Measurements from ENCODE around the gene CSNK1E.

Gene CSNK1E

GRCh38 chr22:38314933-38315822 is 2.1 kb downstream of the CSNK1E start:
- peak overlapping the region; percentile 74 to 94 (median 82) for H3K4me3 ChIP-seq (ENCODE audit: low read depth in 1 of 5, low read length in 5 of 5)
- H3K36me3 ChIP-seq (ENCODE audit: control insufficient read depth in 5 of 5, insufficient read depth in 5 of 5, low read length in 5 of 5): peaks cover 0 to 18% (median 16%) of the 10 kb centered on the region in 5 donors
- H3K27me3 ChIP-seq (ENCODE audit: control insufficient read depth in 5 of 5, insufficient read depth in 4 of 5, low read length in 5 of 5): no peaks in the 10 kb centered on the region
- peaks cover 33 to 77% (median 74%) of the 10 kb centered on the region in 5 donors for H3K4me1 ChIP-seq (ENCODE audit: control insufficient read depth in 5 of 5, insufficient read depth in 5 of 5, low read length in 5 of 5)
- H3K27ac ChIP-seq (ENCODE audit: low read depth, low read length): peak overlapping the region; percentile 95
- peak overlapping the region; percentile 89 to 96 (median 92) for H3K9ac ChIP-seq (ENCODE audit: low read length in 5 of 5)
- no peaks in the 10 kb centered on the region for H3K9me3 ChIP-seq (ENCODE audit: control insufficient read depth in 5 of 5, low read length in 5 of 5)

GRCh38 chr22:38314051-38314932 is 2.9 kb downstream of the CSNK1E start:
- H3K4me3 ChIP-seq (ENCODE audit: low read depth in 1 of 5, low read length in 5 of 5): peak overlapping the region; percentile 74 to 94 (median 82)
- peak overlapping the region; percentile 89 to 96 (median 92) for H3K9ac ChIP-seq (ENCODE audit: low read length in 5 of 5)
- no peaks in the 10 kb centered on the region for H3K9me3 ChIP-seq (ENCODE audit: control insufficient read depth in 5 of 5, low read length in 5 of 5)
- peak overlapping the region; percentile 95 for H3K27ac ChIP-seq (ENCODE audit: low read depth, low read length)
- H3K27me3 ChIP-seq (ENCODE audit: control insufficient read depth in 5 of 5, insufficient read depth in 4 of 5, low read length in 5 of 5): no peaks in the 10 kb centered on the region
- H3K36me3 ChIP-seq (ENCODE audit: control insufficient read depth in 5 of 5, insufficient read depth in 5 of 5, low read length in 5 of 5): peaks cover 0 to 24% (median 18%) of the 10 kb centered on the region in 5 donors
- peaks cover 36 to 85% (median 83%) of the 10 kb centered on the region in 5 donors for H3K4me1 ChIP-seq (ENCODE audit: control insufficient read depth in 5 of 5, insufficient read depth in 5 of 5, low read length in 5 of 5)

- Histone ChIP-seq H3K27me3 (ENCODE audit: control insufficient read depth in 5 of 5, insufficient read depth in 4 of 5, low read length in 5 of 5) (no peaks in the 10 kb centered on the region), H3K9ac (ENCODE audit: low read length in 5 of 5) (peak overlapping the region in 2 of 5 donors; percentile 25 to 96), H3K4me3 (ENCODE audit: low read depth in 1 of 5, low read length in 5 of 5) (peak overlapping the region in 3 of 5 donors; percentile 74 to 82 (median 79)), H3K9me3 (ENCODE audit: control insufficient read depth in 5 of 5, low read length in 5 of 5) (no peaks in the 10 kb centered on the region), H3K36me3 (ENCODE audit: control insufficient read depth in 5 of 5, insufficient read depth in 5 of 5, low read length in 5 of 5) (peaks cover 0 to 31% (median 26%) of the 10 kb centered on the region in 5 donors), H3K4me1 (ENCODE audit: control insufficient read depth in 5 of 5, insufficient read depth in 5 of 5, low read length in 5 of 5) (peaks cover 37 to 92% (median 88%) of the 10 kb centered on the region in 5 donors), H3K27ac (ENCODE audit: low read depth, low read length) (peak overlapping the region; percentile 95)
Measured at GRCh38 chr22:38313384-38313955, 3.8 kb downstream of the CSNK1E start.

- Histone ChIP-seq H3K9ac (ENCODE audit: low read length in 5 of 5) (no peak overlapping the region), H3K27me3 (ENCODE audit: control insufficient read depth in 5 of 5, insufficient read depth in 4 of 5, low read length in 5 of 5) (no peaks in the 10 kb centered on the region), H3K27ac (ENCODE audit: low read depth, low read length) (peak overlapping the region; percentile 95), H3K9me3 (ENCODE audit: control insufficient read depth in 5 of 5, low read length in 5 of 5) (no peaks in the 10 kb centered on the region), H3K36me3 (ENCODE audit: control insufficient read depth in 5 of 5, insufficient read depth in 5 of 5, low read length in 5 of 5) (peaks cover 0 to 35% (median 29%) of the 10 kb centered on the region in 5 donors), H3K4me3 (ENCODE audit: low read depth in 1 of 5, low read length in 5 of 5) (no peak overlapping the region), H3K4me1 (ENCODE audit: control insufficient read depth in 5 of 5, insufficient read depth in 5 of 5, low read length in 5 of 5) (peaks cover 30 to 84% (median 80%) of the 10 kb centered on the region in 5 donors)
Measured at GRCh38 chr22:38312261-38312800, 4.9 kb downstream of the CSNK1E start.

GRCh38 chr22:38311323-38311620 is 6.0 kb downstream of the CSNK1E start:
- Histone ChIP-seq H3K27me3 (ENCODE audit: control insufficient read depth in 5 of 5, insufficient read depth in 4 of 5, low read length in 5 of 5) (no peaks in the 10 kb centered on the region), H3K36me3 (ENCODE audit: control insufficient read depth in 5 of 5, insufficient read depth in 5 of 5, low read length in 5 of 5) (peaks cover 0 to 35% (median 29%) of the 10 kb centered on the region in 5 donors), H3K9me3 (ENCODE audit: control insufficient read depth in 5 of 5, low read length in 5 of 5) (no peaks in the 10 kb centered on the region), H3K4me3 (ENCODE audit: low read depth in 1 of 5, low read length in 5 of 5) (no peak overlapping the region), H3K27ac (ENCODE audit: low read depth, low read length) (peak overlapping the region; percentile 80), H3K4me1 (ENCODE audit: control insufficient read depth in 5 of 5, insufficient read depth in 5 of 5, low read length in 5 of 5) (peaks cover 30 to 87% (median 82%) of the 10 kb centered on the region in 5 donors), H3K9ac (ENCODE audit: low read length in 5 of 5) (no peak overlapping the region)

- Histone ChIP-seq H3K36me3 (ENCODE audit: control insufficient read depth in 5 of 5, insufficient read depth in 5 of 5, low read length in 5 of 5) (peaks cover 0 to 35% (median 29%) of the 10 kb centered on the region in 5 donors), H3K27me3 (ENCODE audit: control insufficient read depth in 5 of 5, insufficient read depth in 4 of 5, low read length in 5 of 5) (no peaks in the 10 kb centered on the region), H3K9me3 (ENCODE audit: control insufficient read depth in 5 of 5, low read length in 5 of 5) (no peaks in the 10 kb centered on the region), H3K4me3 (ENCODE audit: low read depth in 1 of 5, low read length in 5 of 5) (peak overlapping the region in 4 of 5 donors; percentile 6 to 19 (median 16)), H3K4me1 (ENCODE audit: control insufficient read depth in 5 of 5, insufficient read depth in 5 of 5, low read length in 5 of 5) (peaks cover 31 to 87% (median 82%) of the 10 kb centered on the region in 5 donors), H3K27ac (ENCODE audit: low read depth, low read length) (peak overlapping the region; percentile 80), H3K9ac (ENCODE audit: low read length in 5 of 5) (peak overlapping the region in 2 of 5 donors; percentile 46 to 56)
Measured at GRCh38 chr22:38310518-38311322, 6.5 kb downstream of the CSNK1E start.

- peak overlapping the region in 2 of 5 donors; percentile 7 to 56 for H3K9ac ChIP-seq (ENCODE audit: low read length in 5 of 5)
- H3K27ac ChIP-seq (ENCODE audit: low read depth, low read length): peak overlapping the region; percentile 80
- no peaks in the 10 kb centered on the region for H3K9me3 ChIP-seq (ENCODE audit: control insufficient read depth in 5 of 5, low read length in 5 of 5)
- peak overlapping the region in 1 of 5 donors; percentile 13 for H3K4me3 ChIP-seq (ENCODE audit: low read depth in 1 of 5, low read length in 5 of 5)
- no peaks in the 10 kb centered on the region for H3K27me3 ChIP-seq (ENCODE audit: control insufficient read depth in 5 of 5, insufficient read depth in 4 of 5, low read length in 5 of 5)
- peaks cover 33 to 87% (median 82%) of the 10 kb centered on the region in 5 donors for H3K4me1 ChIP-seq (ENCODE audit: control insufficient read depth in 5 of 5, insufficient read depth in 5 of 5, low read length in 5 of 5)
- peaks cover 0 to 35% (median 29%) of the 10 kb centered on the region in 5 donors for H3K36me3 ChIP-seq (ENCODE audit: control insufficient read depth in 5 of 5, insufficient read depth in 5 of 5, low read length in 5 of 5)
Measured at GRCh38 chr22:38309614-38310517, 7.4 kb downstream of the CSNK1E start.

GRCh38 chr22:38308791-38309498 is 8.3 kb downstream of the CSNK1E start:
- Histone ChIP-seq H3K9me3 (ENCODE audit: control insufficient read depth in 5 of 5, low read length in 5 of 5) (no peaks in the 10 kb centered on the region), H3K9ac (ENCODE audit: low read length in 5 of 5) (peak overlapping the region in 2 of 5 donors; percentile 1 to 44), H3K27me3 (ENCODE audit: control insufficient read depth in 5 of 5, insufficient read depth in 4 of 5, low read length in 5 of 5) (no peaks in the 10 kb centered on the region), H3K4me3 (ENCODE audit: low read depth in 1 of 5, low read length in 5 of 5) (no peak overlapping the region), H3K27ac (ENCODE audit: low read depth, low read length) (peak overlapping the region; percentile 80), H3K4me1 (ENCODE audit: control insufficient read depth in 5 of 5, insufficient read depth in 5 of 5, low read length in 5 of 5) (peaks cover 39 to 87% (median 82%) of the 10 kb centered on the region in 5 donors), H3K36me3 (ENCODE audit: control insufficient read depth in 5 of 5, insufficient read depth in 5 of 5, low read length in 5 of 5) (peaks cover 0 to 37% (median 33%) of the 10 kb centered on the region in 5 donors)
